Kidney epithelial cell (primary cell): ENCODE measurements around the gene TAPT1. TPM values are rescaled to one million over a fixed set of nuclear protein-coding genes. Genes with fewer than 3 reads are reported as not detected.

ENCODE experiments used
- DNase-seq: peaks from one replicate; pipeline ENCODE4 v3.0.0-alpha.2; 2010; ENCODE audit warnings: low read depth
- H3K27me3 ChIP-seq: 2 replicates; pipeline ENCODE4 v1.6.0; 2011; ENCODE audit warnings: low read length; ENCODE audit not compliant: control insufficient read depth, insufficient read depth
- H3K36me3 ChIP-seq: 2 replicates; pipeline ENCODE4 v1.5.1; 2011; ENCODE audit warnings: low read length; ENCODE audit not compliant: control insufficient read depth, insufficient read depth
- H3K4me3 ChIP-seq: 2 replicates; pipeline ENCODE4 v1.5.1; 2011; ENCODE audit warnings: low read depth, mild to moderate bottlenecking, control low read depth, low read length
- total RNA-seq: library from RNA; depleted of rRNA; stranded (reverse); fragments of >200 nt; gene quantifications from 2 replicates; pipeline ENCODE4 v1.2.3, GENCODE V29; 2015
- TF ChIP-seq, protein P1 (sequence below): IDR thresholded peaks from 2 replicates; pipeline ENCODE4 v1.5.1; 2011; ENCODE audit warnings: mild to moderate bottlenecking, moderate library complexity, low read length, control low read depth, inconsistent platforms; ENCODE audit not compliant: insufficient read depth, poor library complexity, severe bottlenecking

Gene TAPT1
- total RNA-seq, 1 donor from 2014 or later, result 18.8 TPM

DNA sequence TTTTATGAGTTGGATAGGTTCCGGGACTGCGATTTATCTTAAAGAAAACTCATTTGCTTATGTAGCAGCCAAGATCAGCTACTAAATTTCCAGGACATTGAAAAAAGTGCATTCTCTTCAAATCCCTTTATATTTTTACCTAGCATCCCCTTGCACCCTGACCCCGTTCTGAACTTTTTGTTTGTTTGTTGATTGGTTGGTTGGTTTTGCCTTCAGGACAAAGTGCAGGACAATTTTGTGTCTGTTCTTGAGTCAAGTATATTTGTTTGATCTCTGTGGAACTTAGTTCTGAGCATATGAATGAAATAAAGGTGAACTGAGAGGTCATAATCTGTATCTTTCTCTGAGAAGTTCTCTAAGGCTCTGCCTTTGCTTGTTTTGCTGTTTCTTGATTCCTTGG, 12.8 kb upstream of the TAPT1 start:
- Histone ChIP-seq H3K36me3 (no peaks in the 10 kb centered on the region), H3K4me3 (no peak overlapping the region), H3K27me3 (no peaks in the 10 kb centered on the region)
- DNase-seq, result no peak
- TF ChIP-seq, protein P1, sequence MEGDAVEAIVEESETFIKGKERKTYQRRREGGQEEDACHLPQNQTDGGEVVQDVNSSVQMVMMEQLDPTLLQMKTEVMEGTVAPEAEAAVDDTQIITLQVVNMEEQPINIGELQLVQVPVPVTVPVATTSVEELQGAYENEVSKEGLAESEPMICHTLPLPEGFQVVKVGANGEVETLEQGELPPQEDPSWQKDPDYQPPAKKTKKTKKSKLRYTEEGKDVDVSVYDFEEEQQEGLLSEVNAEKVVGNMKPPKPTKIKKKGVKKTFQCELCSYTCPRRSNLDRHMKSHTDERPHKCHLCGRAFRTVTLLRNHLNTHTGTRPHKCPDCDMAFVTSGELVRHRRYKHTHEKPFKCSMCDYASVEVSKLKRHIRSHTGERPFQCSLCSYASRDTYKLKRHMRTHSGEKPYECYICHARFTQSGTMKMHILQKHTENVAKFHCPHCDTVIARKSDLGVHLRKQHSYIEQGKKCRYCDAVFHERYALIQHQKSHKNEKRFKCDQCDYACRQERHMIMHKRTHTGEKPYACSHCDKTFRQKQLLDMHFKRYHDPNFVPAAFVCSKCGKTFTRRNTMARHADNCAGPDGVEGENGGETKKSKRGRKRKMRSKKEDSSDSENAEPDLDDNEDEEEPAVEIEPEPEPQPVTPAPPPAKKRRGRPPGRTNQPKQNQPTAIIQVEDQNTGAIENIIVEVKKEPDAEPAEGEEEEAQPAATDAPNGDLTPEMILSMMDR, result no peak

DNA sequence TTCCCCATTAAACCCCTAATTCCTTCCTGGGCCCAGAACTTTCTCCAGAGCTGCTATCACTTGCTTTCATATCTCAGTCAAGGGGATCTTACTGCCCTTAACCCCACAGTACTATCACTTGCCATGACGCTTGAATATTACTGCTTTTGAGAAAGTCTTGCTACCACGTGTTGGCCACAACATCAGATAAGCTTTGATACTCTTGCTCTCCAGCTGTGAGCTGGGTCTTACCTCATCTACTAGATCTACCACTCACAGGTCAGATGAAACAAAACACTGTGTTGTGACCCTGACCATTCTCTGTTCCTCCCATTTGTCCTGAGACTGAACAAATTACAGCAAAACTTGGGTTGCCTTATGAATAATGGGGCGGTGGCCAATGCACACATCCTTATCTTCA, 12.1 kb upstream of the TAPT1 start:
- no peaks in the 10 kb centered on the region for H3K36me3 ChIP-seq
- TF ChIP-seq, protein P1, result no peak
- no peak for DNase-seq
- H3K27me3 ChIP-seq, result no peaks in the 10 kb centered on the region
- H3K4me3 ChIP-seq, result no peak overlapping the region

DNA sequence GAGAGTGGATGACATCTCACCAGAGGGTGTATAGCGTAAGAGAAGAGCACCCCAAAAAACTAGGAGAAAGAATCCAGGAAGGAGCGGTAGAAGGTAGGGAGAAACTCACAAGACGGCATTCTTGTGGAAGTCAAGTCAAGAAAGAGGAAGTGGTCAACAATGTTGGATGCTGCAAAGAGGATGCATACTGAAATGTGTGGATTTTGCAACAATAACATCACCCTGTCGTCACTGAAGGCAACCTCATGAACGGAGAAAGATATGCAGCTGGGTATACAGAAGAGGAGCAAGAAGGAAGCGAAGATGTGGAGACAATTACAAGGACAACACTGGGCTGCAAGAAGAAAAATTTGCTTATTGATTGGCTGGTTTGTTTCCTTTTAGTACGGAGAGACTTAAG, 11.4 kb upstream of the TAPT1 start:
- Histone ChIP-seq H3K27me3 (no peaks in the 10 kb centered on the region), H3K36me3 (no peaks in the 10 kb centered on the region), H3K4me3 (no peak overlapping the region)
- DNase-seq, result no peak
- TF ChIP-seq, protein P1, result no peak

DNA sequence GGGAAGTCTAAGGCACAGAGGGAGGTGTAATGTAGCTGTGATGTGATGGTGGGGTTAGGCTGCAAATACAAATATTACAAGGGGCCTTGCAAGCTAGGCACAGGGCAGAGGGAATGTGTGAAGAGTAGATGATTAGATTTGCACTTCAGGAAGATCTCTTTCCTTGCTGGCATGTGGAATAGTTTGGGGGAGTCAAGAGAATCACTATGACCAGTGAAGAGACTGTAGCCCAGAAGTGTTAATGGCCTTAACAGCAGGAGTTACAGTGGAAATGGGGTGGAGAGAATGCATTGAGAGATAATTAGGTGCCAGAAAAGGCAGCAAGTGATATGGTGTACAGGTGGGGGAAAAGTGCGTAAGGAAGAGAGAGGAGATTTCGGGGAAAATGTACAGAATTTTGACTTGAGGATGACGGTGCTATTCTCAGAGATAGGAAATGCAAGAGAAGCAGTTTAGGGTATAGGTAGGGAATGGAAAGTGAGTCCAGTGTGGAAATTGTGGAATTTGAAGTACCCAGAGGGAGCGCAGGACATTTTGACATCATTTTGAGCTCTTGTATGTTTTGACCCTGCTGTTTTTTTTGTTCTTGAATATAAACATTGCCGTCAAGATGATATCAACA, 10.2 kb upstream of the TAPT1 start:
- H3K36me3 ChIP-seq, result no peaks in the 10 kb centered on the region
- no peak overlapping the region for H3K4me3 ChIP-seq
- no peak for DNase-seq
- H3K27me3 ChIP-seq, result no peaks in the 10 kb centered on the region
- TF ChIP-seq, protein P1, result no peak

DNA sequence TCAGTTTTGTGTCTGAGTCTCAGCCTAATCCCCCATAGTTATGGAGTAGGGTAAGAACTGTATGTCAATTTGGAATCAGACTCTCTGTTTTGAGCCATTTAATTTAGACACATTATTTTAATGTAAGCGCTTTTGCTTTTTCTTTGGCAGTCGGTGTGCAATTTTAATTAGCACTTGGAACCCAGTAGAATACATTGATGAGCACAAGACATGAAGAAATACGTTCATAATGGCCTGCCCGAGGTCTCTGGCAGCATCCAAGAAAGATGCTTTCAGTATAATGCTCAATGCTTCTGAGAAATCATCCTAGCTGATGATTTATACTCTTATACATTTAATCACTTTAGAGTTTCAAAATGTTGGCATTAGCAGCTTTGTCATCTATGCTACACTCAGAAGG, 8.9 kb upstream of the TAPT1 start:
- no peaks in the 10 kb centered on the region for H3K36me3 ChIP-seq
- DNase-seq, result no peak
- no peak overlapping the region for H3K4me3 ChIP-seq
- no peaks in the 10 kb centered on the region for H3K27me3 ChIP-seq
- TF ChIP-seq, protein P1, result no peak

DNA sequence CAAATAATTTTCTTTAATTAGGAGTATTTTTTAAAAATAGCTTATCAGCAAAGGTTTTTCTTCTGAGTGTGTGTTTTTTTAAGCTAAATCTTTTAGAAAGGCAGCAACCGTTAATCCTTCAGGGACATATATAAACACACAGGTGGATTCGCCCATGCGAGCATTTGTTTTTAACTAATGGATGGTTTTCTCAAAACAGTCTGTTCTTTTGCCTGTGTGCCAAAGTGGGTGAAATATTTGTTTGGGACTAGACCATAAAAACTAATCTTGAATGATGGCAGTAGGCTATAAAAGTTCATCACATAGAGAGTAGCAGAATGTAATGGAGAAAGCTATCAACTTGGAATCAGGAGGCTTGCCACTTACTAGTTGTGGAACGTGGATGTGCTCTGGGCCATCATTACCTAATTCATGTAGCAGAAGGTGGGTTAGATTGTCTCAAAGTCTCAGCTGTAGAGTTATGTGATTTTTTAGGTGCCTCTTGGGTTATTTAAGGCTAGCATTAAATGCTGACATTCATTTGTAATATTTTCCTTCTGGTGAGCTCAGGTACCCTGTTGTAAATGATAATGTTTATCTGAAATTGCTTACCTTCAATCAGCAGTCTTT, 7.4 kb upstream of the TAPT1 start:
- no peaks in the 10 kb centered on the region for H3K36me3 ChIP-seq
- TF ChIP-seq, protein P1, result no peak
- no peak overlapping the region for H3K4me3 ChIP-seq
- H3K27me3 ChIP-seq, result no peaks in the 10 kb centered on the region
- no peak for DNase-seq
